GM23338 (cell line): ENCODE measurements around the gene FAM20A. TPM values are rescaled to one million over a fixed set of nuclear protein-coding genes. Genes with fewer than 3 reads are reported as not detected.

Source experiments
- ATAC-seq: fragments of 200-7000 bp; cut with Tn5 transposase; 3 replicates; pipeline ENCODE4 v1.9.1; 2020
- DNase-seq: peaks from one replicate; pipeline ENCODE4 v3.0.0-alpha.2; 2015; ENCODE audit warnings: low spot score
- H2AFZ ChIP-seq: fragments of 200-600 bp; sonication (generic); 2 replicates; pipeline ENCODE4 v1.8.0; 2016; ENCODE audit warnings: antibody characterized with exemption, mild to moderate bottlenecking, moderate library complexity
- H3F3A ChIP-seq: fragments of 200-600 bp; sonication (generic); replicated peaks from 2 replicates; pipeline ENCODE4 v1.8.0; 2017; ENCODE audit warnings: antibody characterized with exemption, mixed run types, low read depth
- H3K27ac ChIP-seq: fragments of 200-600 bp; sonication (generic); 2 replicates; pipeline ENCODE4 v1.6.1; 2016; ENCODE audit warnings: low read depth
- H3K27me3 ChIP-seq: fragments of 200-600 bp; sonication (generic); 2 replicates; pipeline ENCODE4 v1.8.0; 2016; ENCODE audit warnings: mild to moderate bottlenecking, mixed run types, moderate library complexity; ENCODE audit not compliant: insufficient read depth
- H3K36me3 ChIP-seq: fragments of 200-600 bp; sonication (generic); 2 replicates; pipeline ENCODE4 v1.8.0; 2016; ENCODE audit warnings: mild to moderate bottlenecking; ENCODE audit not compliant: insufficient read depth
- H3K4me1 ChIP-seq: fragments of 200-600 bp; sonication (generic); 2 replicates; pipeline ENCODE4 v1.8.0; 2016; ENCODE audit warnings: mild to moderate bottlenecking, moderate library complexity; ENCODE audit not compliant: insufficient read depth
- H3K4me2 ChIP-seq: fragments of 200-600 bp; sonication (generic); 2 replicates; pipeline ENCODE4 v1.7.1; 2017; ENCODE audit warnings: mixed run types
- H3K4me3 ChIP-seq: fragments of 200-600 bp; sonication (generic); 2 replicates; pipeline ENCODE4 v1.6.1; 2016; ENCODE audit warnings: mixed run types
- H3K79me2 ChIP-seq: fragments of 200-600 bp; sonication (generic); replicated peaks from 2 replicates; pipeline ENCODE4 v1.8.0; 2017; ENCODE audit warnings: mild to moderate bottlenecking; ENCODE audit not compliant: insufficient read depth
- H3K9me2 ChIP-seq: fragments of 200-600 bp; sonication (generic); 2 replicates; pipeline ENCODE4 v1.8.0; 2017; ENCODE audit not compliant: insufficient read depth
- H4K20me1 ChIP-seq: fragments of 200-600 bp; sonication (generic); replicated peaks from 2 replicates; pipeline ENCODE4 v1.8.0; 2017; ENCODE audit warnings: mild to moderate bottlenecking; ENCODE audit not compliant: insufficient read depth
- H3K27ac Mint-ChIP-seq: 2 replicates; pipeline ENCODE4 v1.8.0; 2020; ENCODE audit warnings: inconsistent platforms, mild to moderate bottlenecking, moderate library complexity, mixed read lengths
- H3K27me3 Mint-ChIP-seq: 3 replicates; pipeline ENCODE4 v1.8.0; 2022; ENCODE audit warnings: low read depth, mild to moderate bottlenecking, moderate library complexity, mixed read lengths, inconsistent platforms; ENCODE audit not compliant: insufficient read depth, poor library complexity
- H3K36me3 Mint-ChIP-seq: 3 replicates; pipeline ENCODE4 v1.8.0; 2021; ENCODE audit warnings: low read depth, mild to moderate bottlenecking, inconsistent platforms, moderate library complexity, mixed read lengths
- H3K4me1 Mint-ChIP-seq: 3 replicates; pipeline ENCODE4 v1.8.0; 2020; ENCODE audit warnings: mild to moderate bottlenecking, inconsistent platforms, mixed read lengths
- H3K4me3 Mint-ChIP-seq: 3 replicates; pipeline ENCODE4 v1.8.0; 2021; ENCODE audit warnings: moderate library complexity, mild to moderate bottlenecking, inconsistent platforms, mixed read lengths
- H3K9me3 Mint-ChIP-seq: 3 replicates; pipeline ENCODE4 v1.8.0; 2020; ENCODE audit warnings: moderate library complexity, mild to moderate bottlenecking, inconsistent platforms, mixed read lengths
- CREB1 ChIP-seq: fragments of 250-450 bp; sonication (Bioruptor Pico); IDR thresholded peaks from 2 replicates; pipeline ENCODE4 v1.5.0; 2020; ENCODE audit warnings: low read depth, mild to moderate bottlenecking, moderate library complexity
- EZH2 ChIP-seq: fragments of 200-600 bp; sonication (generic); IDR thresholded peaks from one replicate; pipeline ENCODE4 v1.8.0; 2017; ENCODE audit warnings: antibody characterized with exemption, mild to moderate bottlenecking, low read depth; ENCODE audit not compliant: unreplicated experiment
- EZH2phosphoT487 ChIP-seq: fragments of 200-600 bp; sonication (generic); IDR thresholded peaks from one replicate; pipeline ENCODE4 v1.8.1; 2018; ENCODE audit warnings: antibody characterized with exemption; ENCODE audit not compliant: unreplicated experiment
- JUNB ChIP-seq: IDR thresholded peaks from one replicate; pipeline ENCODE4 v1.6.1; 2016; ENCODE audit warnings: antibody characterized with exemption; ENCODE audit not compliant: unreplicated experiment
- NANOG ChIP-seq: IDR thresholded peaks from 2 replicates; pipeline ENCODE4 v1.6.1; 2016; ENCODE audit warnings: antibody characterized with exemption, borderline replicate concordance
- POLR2AphosphoS5 ChIP-seq: IDR thresholded peaks from 2 replicates; pipeline ENCODE4 v1.6.1; 2016; ENCODE audit warnings: antibody characterized with exemption, low read depth
- STAT1 ChIP-seq: IDR thresholded peaks from one replicate; pipeline ENCODE4 v1.6.1; 2016; ENCODE audit warnings: antibody characterized with exemption; ENCODE audit not compliant: unreplicated experiment
- ZNF114 ChIP-seq: fragments of 250-450 bp; sonication (Bioruptor Pico); IDR thresholded peaks from 2 replicates; pipeline ENCODE4 v1.5.0; 2020; ENCODE audit warnings: mild to moderate bottlenecking, moderate library complexity
- ZNF331 ChIP-seq: fragments of 250-450 bp; sonication (Bioruptor Pico); IDR thresholded peaks from 2 replicates; pipeline ENCODE4 v1.5.0; 2020; ENCODE audit warnings: low read depth, mild to moderate bottlenecking, moderate library complexity
- polyA plus RNA-seq: library from polyadenylated mRNA; unstranded; fragments of >200 nt; fragmentation: Nextera tagmentation; extraction: Ambion mirVana; gene quantifications from 2 replicates; pipeline ENCODE4 v1.2.1, GENCODE V29; 2016
- total RNA-seq: library from RNA; depleted of rRNA; stranded (reverse); fragments of >200 nt; shearing (Covaris generic); gene quantifications from 2 replicates; pipeline ENCODE4 v1.2.3, GENCODE V29; 2014
- TF ChIP-seq, protein P1 (sequence below), 2 experiments: fragments of 200-600 bp in 1 of 2; sonication (generic) in 1 of 2; conservative IDR thresholded peaks; 2 replicates each; pipeline versions ENCODE4 v1.5.1 to v1.6.1; 2016 to 2017; ENCODE audit warnings: antibody characterized with exemption in 2 of 2, low read depth in 2 of 2, mild to moderate bottlenecking in 2 of 2, moderate library complexity in 1 of 2
- TF ChIP-seq, protein P2 (sequence below): fragments of 250-450 bp; sonication (Bioruptor Pico); IDR thresholded peaks from 2 replicates; pipeline ENCODE4 v1.5.0; 2020; ENCODE audit warnings: mild to moderate bottlenecking, moderate library complexity
- TF ChIP-seq, protein P3 (sequence below): IDR thresholded peaks from one replicate; pipeline ENCODE4 v1.6.1; 2018; ENCODE audit warnings: antibody characterized with exemption; ENCODE audit not compliant: unreplicated experiment
- TF ChIP-seq, protein P4 (sequence below): IDR thresholded peaks from 2 replicates; pipeline ENCODE4 v1.6.1; 2016; ENCODE audit warnings: antibody characterized with exemption

Gene FAM20A
- total and polyA plus RNA-seq, 2 experiments from 2014 or later: 1.3 to 1.6 TPM

DNA sequence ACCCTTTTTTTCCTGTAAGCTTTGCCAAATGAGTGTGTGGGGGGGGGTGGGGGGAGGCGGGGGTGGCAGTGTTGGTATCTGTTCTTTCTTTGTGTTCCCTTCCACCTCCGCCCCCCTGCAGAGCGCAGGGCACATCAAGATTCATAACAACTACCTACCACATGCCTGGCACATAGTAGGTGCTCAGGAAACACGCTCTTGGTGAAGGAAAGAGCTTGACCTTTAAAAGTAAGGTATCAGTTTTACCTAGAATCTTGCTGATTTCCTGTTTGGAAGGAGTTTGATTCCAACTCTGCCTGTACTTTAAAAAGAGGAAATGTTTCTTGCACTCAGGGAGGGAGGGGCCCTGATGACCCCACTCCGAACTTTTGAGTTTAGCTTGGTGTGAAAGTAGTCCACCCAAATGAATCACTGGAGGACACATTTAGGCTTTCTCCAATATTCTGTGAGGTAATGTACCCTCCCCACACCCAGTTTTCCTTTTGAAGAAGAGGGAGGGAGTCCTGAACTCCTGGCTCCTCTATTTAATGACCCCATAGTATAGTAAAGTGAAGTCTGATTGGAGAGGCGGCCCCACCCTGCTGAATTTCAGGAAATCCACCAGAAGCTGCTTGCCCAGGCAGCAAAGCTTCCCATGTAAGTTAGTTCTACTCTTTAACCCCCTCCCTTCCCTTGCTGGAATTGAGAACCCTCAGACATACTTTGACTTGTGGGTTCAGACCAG, 560 bp upstream of the FAM20A start:
- Mint-ChIP-seq H3K36me3 (no peaks in the 10 kb centered on the region), H3K27ac (no peak overlapping the region), H3K4me3 (peak overlapping the region; percentile 65), H3K4me1 (peaks cover 25% of the 10 kb centered on the region), H3K27me3 (peaks cover 27% of the 10 kb centered on the region), H3K9me3 (no peaks in the 10 kb centered on the region; the same call in 1 of the 3 replicates)
- Histone ChIP-seq H3K9me2 (peaks cover 11% of the 10 kb centered on the region; the same call in 1 of the 2 replicates), H3K27me3 (peaks cover 42% of the 10 kb centered on the region), H3K4me1 (peaks cover 38% of the 10 kb centered on the region), H3K4me3 (peak overlapping the region; percentile 81), H2AFZ (no peak overlapping the region), H3K79me2 (no peaks in the 10 kb centered on the region; the same call in 1 of the 2 replicates), H3F3A (0 out of 2 replicates have a peak, but pooled peaks cover 2% of the 10 kb centered on the region), H4K20me1 (no peaks in the 10 kb centered on the region), H3K4me2 (peak overlapping the region; percentile 95), H3K36me3 (no peaks in the 10 kb centered on the region), H3K27ac (no peak overlapping the region)
- DNase-seq: no peak
- ATAC-seq: no peak
- TF ChIP-seq JUNB (no peak), ZNF114 (CRISPR knock-in tag) (no peak), CREB1 (no peak), EZH2 (no peak), POLR2AphosphoS5 (no peak), ZNF331 (CRISPR knock-in tag) (no peak), STAT1 (no peak), NANOG (no peak), EZH2phosphoT487 (no peak)
- TF ChIP-seq, protein P1, sequence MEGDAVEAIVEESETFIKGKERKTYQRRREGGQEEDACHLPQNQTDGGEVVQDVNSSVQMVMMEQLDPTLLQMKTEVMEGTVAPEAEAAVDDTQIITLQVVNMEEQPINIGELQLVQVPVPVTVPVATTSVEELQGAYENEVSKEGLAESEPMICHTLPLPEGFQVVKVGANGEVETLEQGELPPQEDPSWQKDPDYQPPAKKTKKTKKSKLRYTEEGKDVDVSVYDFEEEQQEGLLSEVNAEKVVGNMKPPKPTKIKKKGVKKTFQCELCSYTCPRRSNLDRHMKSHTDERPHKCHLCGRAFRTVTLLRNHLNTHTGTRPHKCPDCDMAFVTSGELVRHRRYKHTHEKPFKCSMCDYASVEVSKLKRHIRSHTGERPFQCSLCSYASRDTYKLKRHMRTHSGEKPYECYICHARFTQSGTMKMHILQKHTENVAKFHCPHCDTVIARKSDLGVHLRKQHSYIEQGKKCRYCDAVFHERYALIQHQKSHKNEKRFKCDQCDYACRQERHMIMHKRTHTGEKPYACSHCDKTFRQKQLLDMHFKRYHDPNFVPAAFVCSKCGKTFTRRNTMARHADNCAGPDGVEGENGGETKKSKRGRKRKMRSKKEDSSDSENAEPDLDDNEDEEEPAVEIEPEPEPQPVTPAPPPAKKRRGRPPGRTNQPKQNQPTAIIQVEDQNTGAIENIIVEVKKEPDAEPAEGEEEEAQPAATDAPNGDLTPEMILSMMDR (conservative IDR thresholded peaks at IDR 0.05; ENCODE audit: low read depth in 2 of 2): no peak
- TF ChIP-seq, protein P2, sequence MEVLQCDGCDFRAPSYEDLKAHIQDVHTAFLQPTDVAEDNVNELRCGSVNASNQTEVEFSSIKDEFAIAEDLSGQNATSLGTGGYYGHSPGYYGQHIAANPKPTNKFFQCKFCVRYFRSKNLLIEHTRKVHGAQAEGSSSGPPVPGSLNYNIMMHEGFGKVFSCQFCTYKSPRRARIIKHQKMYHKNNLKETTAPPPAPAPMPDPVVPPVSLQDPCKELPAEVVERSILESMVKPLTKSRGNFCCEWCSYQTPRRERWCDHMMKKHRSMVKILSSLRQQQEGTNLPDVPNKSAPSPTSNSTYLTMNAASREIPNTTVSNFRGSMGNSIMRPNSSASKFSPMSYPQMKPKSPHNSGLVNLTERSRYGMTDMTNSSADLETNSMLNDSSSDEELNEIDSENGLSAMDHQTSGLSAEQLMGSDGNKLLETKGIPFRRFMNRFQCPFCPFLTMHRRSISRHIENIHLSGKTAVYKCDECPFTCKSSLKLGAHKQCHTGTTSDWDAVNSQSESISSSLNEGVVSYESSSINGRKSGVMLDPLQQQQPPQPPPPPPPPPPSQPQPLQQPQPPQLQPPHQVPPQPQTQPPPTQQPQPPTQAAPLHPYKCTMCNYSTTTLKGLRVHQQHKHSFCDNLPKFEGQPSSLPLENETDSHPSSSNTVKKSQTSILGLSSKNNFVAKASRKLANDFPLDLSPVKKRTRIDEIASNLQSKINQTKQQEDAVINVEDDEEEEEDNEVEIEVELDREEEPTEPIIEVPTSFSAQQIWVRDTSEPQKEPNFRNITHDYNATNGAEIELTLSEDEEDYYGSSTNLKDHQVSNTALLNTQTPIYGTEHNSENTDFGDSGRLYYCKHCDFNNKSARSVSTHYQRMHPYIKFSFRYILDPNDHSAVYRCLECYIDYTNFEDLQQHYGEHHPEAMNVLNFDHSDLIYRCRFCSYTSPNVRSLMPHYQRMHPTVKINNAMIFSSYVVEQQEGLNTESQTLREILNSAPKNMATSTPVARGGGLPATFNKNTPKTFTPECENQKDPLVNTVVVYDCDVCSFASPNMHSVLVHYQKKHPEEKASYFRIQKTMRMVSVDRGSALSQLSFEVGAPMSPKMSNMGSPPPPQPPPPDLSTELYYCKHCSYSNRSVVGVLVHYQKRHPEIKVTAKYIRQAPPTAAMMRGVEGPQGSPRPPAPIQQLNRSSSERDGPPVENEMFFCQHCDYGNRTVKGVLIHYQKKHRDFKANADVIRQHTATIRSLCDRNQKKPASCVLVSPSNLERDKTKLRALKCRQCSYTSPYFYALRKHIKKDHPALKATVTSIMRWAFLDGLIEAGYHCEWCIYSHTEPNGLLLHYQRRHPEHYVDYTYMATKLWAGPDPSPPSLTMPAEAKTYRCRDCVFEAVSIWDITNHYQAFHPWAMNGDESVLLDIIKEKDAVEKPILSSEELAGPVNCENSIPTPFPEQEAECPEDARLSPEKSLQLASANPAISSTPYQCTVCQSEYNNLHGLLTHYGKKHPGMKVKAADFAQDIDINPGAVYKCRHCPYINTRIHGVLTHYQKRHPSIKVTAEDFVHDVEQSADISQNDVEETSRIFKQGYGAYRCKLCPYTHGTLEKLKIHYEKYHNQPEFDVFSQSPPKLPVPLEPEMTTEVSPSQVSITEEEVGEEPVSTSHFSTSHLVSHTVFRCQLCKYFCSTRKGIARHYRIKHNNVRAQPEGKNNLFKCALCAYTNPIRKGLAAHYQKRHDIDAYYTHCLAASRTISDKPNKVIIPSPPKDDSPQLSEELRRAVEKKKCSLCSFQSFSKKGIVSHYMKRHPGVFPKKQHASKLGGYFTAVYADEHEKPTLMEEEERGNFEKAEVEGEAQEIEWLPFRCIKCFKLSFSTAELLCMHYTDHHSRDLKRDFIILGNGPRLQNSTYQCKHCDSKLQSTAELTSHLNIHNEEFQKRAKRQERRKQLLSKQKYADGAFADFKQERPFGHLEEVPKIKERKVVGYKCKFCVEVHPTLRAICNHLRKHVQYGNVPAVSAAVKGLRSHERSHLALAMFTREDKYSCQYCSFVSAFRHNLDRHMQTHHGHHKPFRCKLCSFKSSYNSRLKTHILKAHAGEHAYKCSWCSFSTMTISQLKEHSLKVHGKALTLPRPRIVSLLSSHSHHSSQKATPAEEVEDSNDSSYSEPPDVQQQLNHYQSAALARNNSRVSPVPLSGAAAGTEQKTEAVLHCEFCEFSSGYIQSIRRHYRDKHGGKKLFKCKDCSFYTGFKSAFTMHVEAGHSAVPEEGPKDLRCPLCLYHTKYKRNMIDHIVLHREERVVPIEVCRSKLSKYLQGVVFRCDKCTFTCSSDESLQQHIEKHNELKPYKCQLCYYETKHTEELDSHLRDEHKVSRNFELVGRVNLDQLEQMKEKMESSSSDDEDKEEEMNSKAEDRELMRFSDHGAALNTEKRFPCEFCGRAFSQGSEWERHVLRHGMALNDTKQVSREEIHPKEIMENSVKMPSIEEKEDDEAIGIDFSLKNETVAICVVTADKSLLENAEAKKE (CRISPR knock-in tag): no peak
- TF ChIP-seq, protein P3, sequence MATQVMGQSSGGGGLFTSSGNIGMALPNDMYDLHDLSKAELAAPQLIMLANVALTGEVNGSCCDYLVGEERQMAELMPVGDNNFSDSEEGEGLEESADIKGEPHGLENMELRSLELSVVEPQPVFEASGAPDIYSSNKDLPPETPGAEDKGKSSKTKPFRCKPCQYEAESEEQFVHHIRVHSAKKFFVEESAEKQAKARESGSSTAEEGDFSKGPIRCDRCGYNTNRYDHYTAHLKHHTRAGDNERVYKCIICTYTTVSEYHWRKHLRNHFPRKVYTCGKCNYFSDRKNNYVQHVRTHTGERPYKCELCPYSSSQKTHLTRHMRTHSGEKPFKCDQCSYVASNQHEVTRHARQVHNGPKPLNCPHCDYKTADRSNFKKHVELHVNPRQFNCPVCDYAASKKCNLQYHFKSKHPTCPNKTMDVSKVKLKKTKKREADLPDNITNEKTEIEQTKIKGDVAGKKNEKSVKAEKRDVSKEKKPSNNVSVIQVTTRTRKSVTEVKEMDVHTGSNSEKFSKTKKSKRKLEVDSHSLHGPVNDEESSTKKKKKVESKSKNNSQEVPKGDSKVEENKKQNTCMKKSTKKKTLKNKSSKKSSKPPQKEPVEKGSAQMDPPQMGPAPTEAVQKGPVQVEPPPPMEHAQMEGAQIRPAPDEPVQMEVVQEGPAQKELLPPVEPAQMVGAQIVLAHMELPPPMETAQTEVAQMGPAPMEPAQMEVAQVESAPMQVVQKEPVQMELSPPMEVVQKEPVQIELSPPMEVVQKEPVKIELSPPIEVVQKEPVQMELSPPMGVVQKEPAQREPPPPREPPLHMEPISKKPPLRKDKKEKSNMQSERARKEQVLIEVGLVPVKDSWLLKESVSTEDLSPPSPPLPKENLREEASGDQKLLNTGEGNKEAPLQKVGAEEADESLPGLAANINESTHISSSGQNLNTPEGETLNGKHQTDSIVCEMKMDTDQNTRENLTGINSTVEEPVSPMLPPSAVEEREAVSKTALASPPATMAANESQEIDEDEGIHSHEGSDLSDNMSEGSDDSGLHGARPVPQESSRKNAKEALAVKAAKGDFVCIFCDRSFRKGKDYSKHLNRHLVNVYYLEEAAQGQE: no peak
- TF ChIP-seq, protein P4, sequence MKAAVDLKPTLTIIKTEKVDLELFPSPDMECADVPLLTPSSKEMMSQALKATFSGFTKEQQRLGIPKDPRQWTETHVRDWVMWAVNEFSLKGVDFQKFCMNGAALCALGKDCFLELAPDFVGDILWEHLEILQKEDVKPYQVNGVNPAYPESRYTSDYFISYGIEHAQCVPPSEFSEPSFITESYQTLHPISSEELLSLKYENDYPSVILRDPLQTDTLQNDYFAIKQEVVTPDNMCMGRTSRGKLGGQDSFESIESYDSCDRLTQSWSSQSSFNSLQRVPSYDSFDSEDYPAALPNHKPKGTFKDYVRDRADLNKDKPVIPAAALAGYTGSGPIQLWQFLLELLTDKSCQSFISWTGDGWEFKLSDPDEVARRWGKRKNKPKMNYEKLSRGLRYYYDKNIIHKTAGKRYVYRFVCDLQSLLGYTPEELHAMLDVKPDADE: no peak
